ENCODE data around the gene PIPOX.

Gene PIPOX

GRCh38 chr17:29039764-29040598 lies 3.0 kb upstream of the PIPOX start:
- Histone ChIP-seq H3K27ac (no peak overlapping the region), H3K27me3 (ENCODE audit: control insufficient read depth, insufficient read depth, low read length) (no peaks in the 10 kb centered on the region), H2AFZ (no peak overlapping the region), H3K4me3 (ENCODE audit: low read depth, low read length) (no peak overlapping the region), H3K4me2 (ENCODE audit: low read length) (no peak overlapping the region), H3K36me3 (ENCODE audit: control insufficient read depth, insufficient read depth, low read length) (no peaks in the 10 kb centered on the region), H3K79me2 (no peaks in the 10 kb centered on the region), H3K9me3 (ENCODE audit: control insufficient read depth, low read length) (no peaks in the 10 kb centered on the region), H3K4me1 (no peaks in the 10 kb centered on the region), H3K9ac (no peak overlapping the region)
- TF ChIP-seq, protein P1, sequence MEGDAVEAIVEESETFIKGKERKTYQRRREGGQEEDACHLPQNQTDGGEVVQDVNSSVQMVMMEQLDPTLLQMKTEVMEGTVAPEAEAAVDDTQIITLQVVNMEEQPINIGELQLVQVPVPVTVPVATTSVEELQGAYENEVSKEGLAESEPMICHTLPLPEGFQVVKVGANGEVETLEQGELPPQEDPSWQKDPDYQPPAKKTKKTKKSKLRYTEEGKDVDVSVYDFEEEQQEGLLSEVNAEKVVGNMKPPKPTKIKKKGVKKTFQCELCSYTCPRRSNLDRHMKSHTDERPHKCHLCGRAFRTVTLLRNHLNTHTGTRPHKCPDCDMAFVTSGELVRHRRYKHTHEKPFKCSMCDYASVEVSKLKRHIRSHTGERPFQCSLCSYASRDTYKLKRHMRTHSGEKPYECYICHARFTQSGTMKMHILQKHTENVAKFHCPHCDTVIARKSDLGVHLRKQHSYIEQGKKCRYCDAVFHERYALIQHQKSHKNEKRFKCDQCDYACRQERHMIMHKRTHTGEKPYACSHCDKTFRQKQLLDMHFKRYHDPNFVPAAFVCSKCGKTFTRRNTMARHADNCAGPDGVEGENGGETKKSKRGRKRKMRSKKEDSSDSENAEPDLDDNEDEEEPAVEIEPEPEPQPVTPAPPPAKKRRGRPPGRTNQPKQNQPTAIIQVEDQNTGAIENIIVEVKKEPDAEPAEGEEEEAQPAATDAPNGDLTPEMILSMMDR (IDR thresholded peaks at IDR 0.05), result no peak

- Histone ChIP-seq H3K4me2 (ENCODE audit: low read length) (no peak overlapping the region), H3K27ac (no peak overlapping the region), H3K9me3 (ENCODE audit: control insufficient read depth, low read length) (no peaks in the 10 kb centered on the region), H3K4me1 (no peaks in the 10 kb centered on the region), H3K36me3 (ENCODE audit: control insufficient read depth, insufficient read depth, low read length) (no peaks in the 10 kb centered on the region), H3K27me3 (ENCODE audit: control insufficient read depth, insufficient read depth, low read length) (no peaks in the 10 kb centered on the region), H2AFZ (no peak overlapping the region), H3K4me3 (ENCODE audit: low read depth, low read length) (no peak overlapping the region), H3K9ac (no peak overlapping the region), H3K79me2 (no peaks in the 10 kb centered on the region)
- TF ChIP-seq, protein P1 (IDR thresholded peaks at IDR 0.05), result no peak
Measured at GRCh38 chr17:29041091-29041490, 1.9 kb upstream of the PIPOX start.

GRCh38 chr17:29041571-29041970 lies 1.4 kb upstream of the PIPOX start:
- H3K4me3 ChIP-seq (ENCODE audit: low read depth, low read length), result no peak overlapping the region
- no peaks in the 10 kb centered on the region for H3K79me2 ChIP-seq
- H3K4me2 ChIP-seq (ENCODE audit: low read length), result no peak overlapping the region
- H3K27ac ChIP-seq, result no peak overlapping the region
- H3K9ac ChIP-seq, result no peak overlapping the region
- H3K4me1 ChIP-seq, result no peaks in the 10 kb centered on the region
- no peaks in the 10 kb centered on the region for H3K27me3 ChIP-seq (ENCODE audit: control insufficient read depth, insufficient read depth, low read length)
- no peaks in the 10 kb centered on the region for H3K36me3 ChIP-seq (ENCODE audit: control insufficient read depth, insufficient read depth, low read length)
- H3K9me3 ChIP-seq (ENCODE audit: control insufficient read depth, low read length), result no peaks in the 10 kb centered on the region
- H2AFZ ChIP-seq, result no peak overlapping the region
- TF ChIP-seq, protein P1 (IDR thresholded peaks at IDR 0.05), result no peak

- Histone ChIP-seq H3K27me3 (ENCODE audit: control insufficient read depth, insufficient read depth, low read length) (no peaks in the 10 kb centered on the region), H3K9ac (no peak overlapping the region), H3K36me3 (ENCODE audit: control insufficient read depth, insufficient read depth, low read length) (no peaks in the 10 kb centered on the region), H3K4me3 (ENCODE audit: low read depth, low read length) (no peak overlapping the region), H3K9me3 (ENCODE audit: control insufficient read depth, low read length) (no peaks in the 10 kb centered on the region), H3K4me1 (no peaks in the 10 kb centered on the region), H3K4me2 (ENCODE audit: low read length) (peak overlapping the region; percentile 14), H3K79me2 (no peaks in the 10 kb centered on the region), H2AFZ (no peak overlapping the region), H3K27ac (no peak overlapping the region)
- TF ChIP-seq, protein P1 (IDR thresholded peaks at IDR 0.05), result no peak
Measured at GRCh38 chr17:29042026-29042678, 789 bp upstream of the PIPOX start.

All from parathyroid adenoma (tissue), 2 donors.